HL-60/S4 (cell line): Measurements from ENCODE around the gene AGPAT1.
"Not testable (repeated sequence)": the region's sequence is repeated elsewhere in the genome, so short reads cannot be mapped to it uniquely, and the experiment has no call there.

Source experiments
- in situ Hi-C: fragments of 300-500 bp; cut with MboI; formaldehyde crosslinking; loops from 2 replicates; pipeline ENCODE4 v1.14.3; 2022; ENCODE audit warnings: low sequenced_read_pairs

Gene AGPAT1

DNA sequence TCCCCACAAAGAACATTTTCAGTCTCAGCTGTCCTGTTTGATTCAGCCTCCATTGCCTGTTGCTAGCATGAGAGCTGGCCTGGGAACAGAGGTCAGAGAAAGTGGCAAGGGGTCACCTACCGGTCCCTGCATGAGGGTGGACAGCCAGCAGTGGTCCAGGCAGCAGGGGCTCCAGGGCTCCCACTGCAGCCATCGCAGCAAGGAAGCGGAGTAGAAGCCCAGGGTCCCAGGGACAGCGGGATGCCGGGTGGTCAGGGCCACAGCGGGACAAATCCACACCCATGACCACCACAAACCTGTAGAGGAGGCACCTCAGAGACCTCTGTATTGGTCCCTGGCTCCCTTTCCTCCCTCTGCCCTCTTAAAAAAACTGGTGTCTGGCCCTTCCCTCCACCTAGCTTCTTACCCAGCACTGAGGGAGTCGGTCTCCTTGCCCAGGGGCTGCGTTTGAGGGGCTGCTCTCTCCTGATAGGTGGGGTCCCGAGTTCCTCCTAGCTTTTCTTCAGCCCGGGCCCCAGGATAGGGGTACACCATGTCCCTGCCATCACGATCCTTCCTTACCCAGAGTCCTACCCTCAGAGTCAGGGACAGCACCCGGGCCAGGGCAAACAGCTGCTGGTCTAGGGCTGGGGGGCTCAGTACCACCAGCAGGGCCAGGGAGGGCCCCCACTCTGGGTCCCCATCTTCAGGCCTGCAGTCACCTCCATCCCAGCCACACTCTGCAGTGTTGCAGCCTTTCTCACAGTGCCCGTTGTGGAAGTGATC lies 25.0 kb upstream of the AGPAT1 start:
- in situ Hi-C loops: no loop called here

DNA sequence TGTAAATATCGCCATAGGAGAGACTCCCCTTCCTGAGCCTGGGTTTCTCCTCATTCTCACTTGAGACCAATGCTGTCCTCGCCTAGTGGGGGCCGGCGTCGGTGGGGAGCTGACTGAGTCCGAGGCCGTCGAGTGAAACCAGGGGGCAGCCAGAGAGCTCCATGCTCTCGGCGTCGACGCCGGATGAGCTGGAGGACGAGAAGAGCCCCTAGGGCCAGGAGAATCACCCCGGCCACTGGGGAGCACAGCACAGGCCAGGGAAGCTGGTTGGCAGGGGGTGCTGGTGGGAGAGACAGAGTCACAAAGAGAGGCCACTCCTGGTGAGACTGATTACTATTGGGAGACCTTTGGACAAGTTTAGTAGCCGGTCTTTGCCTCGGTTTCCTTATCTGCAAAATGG lies 23.0 kb upstream of the AGPAT1 start:
- in situ Hi-C loops: no loop called here

DNA sequence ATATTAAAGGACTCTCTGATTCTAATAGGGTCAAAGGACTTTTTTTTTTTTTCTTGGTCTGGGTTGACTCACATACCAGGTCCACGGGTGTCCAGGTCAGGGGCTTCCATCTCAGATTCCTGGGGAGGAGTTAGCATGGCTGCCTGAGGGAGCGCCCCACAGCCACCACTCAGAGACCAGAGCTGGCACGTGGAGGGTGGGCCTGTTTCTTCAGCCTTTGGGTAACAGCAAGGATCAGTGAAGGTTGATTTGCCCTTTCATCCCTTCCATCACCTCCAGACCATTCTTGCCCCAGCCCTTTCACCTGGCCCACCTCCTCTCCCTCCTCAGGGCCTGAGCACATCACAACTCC lies 22.4 kb upstream of the AGPAT1 start:
- in situ Hi-C loops: no loop called here

DNA sequence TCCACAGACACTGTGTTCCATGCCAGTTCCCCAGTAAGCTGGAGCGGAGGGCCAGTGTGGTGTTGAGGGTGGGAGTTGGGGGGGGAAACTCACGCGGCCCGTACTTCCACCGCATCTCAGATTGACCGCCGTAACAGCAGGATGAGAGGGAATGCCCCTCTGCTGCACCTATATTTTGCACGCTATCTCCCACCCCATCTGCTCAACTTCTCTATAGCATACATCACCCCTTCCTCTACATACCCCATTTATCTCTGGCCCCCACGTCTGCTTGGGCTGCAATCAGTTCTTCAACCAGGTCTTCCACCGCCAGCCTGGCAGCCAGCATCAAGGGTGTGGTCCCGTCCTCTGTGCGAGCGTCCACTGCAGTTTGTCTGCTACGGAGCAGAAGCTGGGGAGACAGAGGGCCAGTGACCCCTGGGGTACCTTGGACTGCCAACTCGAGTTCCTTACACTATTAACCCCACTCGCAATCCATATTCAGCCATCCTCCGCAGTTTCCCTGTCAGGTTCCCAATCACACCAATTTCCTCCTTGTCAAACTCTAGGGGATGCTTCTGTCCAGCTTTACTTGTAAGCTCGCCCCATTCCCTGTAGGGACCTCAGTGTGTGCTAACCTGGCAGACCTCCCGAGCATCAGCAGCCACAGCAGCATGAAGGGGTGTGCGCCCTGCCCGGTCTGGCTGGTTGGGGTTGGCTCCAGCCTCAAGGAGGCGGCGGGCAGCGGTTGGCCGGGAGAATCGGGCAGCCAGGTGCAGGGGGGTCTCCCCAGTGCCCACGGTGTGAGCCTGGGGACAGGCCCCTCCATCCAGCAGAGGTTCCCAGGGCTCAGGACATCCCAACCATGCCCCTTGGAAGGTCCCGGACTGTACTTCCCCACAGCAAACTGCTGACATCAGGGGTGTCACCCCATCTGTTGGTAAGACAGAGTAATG lies 21.1 kb upstream of the AGPAT1 start:
- in situ Hi-C loops: no loop called here

DNA sequence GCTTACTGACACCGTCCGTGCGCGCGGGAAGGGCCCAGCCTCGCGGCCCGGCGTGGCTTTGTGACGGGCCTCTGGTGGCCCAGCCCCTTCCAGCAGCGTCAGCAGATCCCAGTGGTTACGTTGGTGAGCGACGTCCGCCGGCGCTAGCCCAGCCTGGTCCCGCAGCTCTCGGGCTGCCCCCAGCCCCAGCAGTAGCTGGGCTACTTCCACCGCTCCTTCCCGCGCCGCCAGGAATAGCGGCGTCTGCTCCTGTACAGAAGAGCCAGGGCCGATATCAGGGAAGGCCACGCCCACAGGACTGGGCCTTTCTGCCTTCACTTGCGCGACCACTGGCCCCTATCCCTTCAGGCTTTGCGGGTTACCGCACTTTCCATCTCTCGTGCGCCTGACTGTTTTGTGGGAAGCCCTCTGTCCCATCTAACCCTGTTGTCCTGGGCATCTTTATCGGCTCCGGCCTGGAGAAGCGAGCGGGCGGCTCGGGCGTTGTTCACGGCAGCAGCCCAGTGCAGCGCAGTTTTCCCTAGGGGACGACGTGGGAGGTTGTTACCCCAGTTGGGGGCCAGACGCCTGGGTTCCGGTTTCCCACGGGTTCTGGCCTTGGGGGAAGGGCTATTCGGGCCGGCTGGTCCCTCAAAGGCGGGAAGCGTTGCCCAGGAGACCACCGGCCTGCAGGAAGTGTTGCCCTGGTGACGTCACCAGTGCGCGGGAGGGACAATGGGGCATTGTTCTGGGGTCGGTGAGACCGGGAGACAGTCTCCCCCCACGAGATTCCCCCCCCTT lies 20.2 kb upstream of the AGPAT1 start:
- in situ Hi-C loops: no loop called here

DNA sequence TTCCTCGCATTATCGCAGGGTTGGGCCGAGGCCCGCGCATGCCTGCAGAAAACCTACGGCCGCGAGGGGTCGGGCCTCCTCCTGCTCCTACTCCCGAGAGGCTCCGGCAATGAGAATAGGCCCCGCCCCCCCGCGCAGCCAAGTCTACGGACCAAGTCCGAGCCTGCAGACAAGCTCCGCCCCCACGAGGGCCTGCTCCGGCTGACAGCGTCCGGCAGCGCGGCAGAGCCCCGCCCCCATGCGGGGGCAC lies 19.7 kb upstream of the AGPAT1 start:
- in situ Hi-C loops: no loop called here

DNA sequence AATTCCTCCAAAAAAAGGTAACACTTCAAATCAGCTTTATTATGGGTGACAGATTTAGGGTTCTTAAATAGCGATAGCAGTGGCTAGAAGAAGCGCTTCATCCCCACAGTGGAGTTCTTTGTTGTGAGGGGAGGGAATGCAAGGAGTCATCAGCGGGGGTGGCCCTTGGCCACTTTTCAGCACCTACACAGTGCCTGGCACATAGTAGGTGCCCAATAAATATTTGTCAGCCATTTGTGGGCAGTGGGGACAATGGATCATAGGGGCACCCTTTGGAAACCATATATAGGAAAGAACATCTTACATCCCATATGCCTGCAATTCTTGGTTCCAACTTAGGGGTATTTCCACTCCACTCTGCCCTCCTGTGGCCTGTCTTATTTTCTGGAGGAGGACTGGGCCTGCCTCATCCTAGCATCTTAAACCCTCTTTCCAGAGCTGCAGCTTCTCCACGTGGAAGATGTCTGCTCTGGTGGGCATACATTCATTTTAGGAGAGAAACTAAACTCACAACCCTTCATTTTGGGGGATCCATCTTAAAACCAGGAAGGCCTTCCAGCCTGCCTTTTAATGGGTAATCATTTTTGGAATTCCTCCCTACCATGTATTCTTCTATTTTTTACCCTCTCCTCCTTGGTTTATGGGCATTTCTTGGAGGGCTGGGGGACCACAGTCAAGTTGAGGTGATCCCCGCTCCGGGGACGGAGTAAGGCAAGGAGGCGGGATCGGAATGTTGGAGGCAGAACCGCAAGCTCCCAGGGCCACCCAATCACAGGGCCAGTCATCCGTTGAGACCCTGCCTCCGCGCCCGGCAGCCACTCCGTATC lies 19.2 kb upstream of the AGPAT1 start:
- in situ Hi-C loops: no loop called here

DNA sequence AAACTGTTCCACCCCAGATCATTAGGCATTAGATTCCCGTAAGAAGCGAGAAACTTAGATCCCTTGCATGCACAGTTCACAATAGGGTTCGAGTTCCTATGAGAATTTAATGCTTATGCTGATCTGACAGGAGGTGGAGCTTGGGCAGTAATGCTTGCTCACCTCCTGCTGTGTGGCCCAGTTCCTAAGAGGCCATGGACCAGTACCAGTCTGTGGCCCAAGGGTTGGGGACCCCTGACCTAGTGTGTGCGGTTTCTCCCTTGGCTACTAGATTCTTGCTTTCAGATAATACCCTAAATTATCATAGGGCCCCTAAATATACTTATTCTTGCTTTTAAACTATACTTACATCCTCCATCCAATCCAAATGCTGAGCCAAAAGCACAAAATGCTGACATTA lies 18.5 kb upstream of the AGPAT1 start:
- in situ Hi-C loops: no loop called here

DNA sequence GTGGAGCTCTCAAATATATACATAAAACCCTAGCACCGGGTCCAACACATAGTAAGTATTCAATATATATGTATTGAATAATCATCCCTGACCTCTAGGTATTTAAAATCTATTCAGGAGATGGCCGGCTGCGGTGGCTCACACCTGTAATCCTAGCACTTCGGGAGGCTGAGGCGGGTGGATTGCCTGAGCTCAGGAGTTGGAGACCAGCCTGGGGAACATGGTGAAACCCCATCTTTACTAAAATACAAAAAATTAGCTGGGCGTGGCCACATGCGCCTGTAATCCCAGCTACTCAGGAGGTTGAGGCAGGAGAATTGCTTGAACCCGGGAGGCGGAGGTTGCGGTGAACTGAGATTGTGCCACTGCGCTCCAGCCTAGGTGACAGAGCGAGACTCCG lies 17.2 kb upstream of the AGPAT1 start:
- in situ Hi-C loops: not testable (repeated sequence)

DNA sequence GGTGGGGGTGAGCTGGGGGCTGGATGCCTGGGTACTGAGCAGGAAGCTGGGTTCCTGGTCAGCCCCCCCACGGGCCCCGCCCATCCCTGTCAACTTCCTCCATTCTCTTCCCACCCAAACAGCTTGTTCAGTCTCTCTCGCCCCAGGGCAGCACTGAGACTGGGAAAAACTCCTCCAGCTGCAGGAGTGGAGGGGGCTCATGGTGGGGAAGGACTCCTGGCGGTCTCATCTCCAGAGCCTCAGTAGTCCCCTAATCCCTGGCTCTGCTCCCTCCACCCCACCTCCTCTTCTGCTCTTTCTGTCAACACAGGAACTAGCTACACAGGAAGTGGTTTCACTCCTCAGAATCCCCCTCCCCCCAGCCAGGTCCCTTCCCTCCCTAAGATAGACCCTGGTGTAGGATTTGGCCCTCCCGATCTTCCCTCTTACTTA lies 16.7 kb upstream of the AGPAT1 start, which contains the start of gene GPSM3:
Gene GPSM3 (minus strand): TSS at position 36 of the 432 bp plus-strand sequence. CDS start 130 bp downstream, outside the sequence.
- in situ Hi-C loops: no loop called here

DNA sequence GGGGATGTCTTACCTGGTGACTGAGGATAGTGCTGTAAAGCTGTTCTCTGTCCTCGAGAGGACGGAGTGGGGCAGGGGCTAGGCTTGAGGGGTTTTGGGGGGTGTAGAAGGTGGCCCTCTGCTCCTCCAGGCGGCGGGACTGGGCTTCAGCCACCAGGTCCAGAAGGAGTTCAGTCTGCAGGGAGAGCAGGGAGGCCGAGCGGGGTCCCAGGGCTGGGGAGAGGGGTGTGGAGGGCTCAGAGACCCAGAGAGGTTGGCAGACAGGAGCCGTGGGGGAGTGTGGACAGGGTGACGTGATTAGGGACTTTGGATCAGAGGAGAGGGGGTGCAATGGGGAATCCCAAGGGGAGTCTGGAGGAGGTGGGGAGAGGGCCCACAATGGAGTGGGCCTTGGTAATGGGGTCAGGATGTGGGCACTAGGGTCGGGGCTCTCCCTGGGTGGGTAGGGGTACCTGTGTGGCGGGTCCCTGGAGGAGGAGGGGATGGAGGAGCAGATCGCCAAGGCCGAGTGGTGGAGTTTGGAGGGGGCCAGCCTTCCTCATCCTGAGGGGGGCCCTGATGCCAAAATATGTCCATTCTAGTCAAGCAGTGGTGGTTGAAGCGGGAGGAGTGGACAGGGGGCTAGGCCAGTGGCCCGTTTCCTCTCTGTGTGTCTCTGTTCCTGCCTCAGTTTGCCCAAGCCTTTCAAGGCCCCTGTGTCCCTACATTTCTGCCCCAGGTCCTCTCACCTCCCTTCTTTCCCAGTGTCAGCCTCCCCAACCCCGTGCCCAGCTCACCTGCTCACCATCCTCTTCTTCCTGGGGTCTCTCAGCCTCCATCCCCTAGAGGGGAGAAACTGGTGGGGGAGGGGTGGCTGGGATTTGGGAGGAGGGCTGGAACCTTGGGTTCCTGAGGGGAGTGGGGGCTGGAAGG lies 16.1 kb upstream of the AGPAT1 start:
- in situ Hi-C loops: no loop called here

DNA sequence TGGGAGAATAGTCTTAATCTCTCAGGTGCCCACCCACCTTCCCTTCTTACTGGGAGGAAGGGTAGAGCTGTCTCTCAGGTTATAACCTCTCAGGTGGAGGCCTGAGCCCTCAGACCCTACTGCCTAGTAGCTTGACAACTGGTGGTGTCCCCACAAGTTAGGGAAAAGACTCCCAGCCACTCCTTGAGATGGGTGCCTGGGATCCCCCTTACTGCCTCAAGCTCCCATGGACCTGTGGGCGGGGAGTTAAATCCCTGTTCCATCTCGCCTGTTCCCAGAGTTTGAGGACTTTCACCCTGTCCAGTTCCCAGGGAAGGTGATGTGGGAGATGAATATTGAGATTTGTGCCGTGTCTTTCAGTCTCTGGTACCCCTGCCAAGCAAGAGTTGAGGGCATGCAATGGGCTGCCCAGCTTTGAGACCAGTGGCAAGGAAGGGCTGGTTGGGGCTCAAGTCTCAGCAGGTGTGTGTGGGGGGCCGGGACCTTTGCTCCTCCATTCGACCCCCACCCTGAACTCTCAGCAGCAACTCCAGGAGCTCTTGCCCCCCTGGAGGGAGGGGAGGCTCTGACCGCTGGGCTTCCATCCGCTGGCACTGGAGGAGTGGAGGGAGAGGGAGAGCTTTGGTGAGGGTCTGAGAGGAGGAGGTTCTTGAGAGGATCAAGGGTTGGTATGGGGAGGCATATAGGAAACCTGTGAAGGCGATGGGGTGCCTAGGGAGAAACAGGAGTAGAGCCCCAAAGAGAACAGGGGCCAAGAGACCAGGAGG lies 15.2 kb upstream of the AGPAT1 start:
- in situ Hi-C loops: no loop called here

DNA sequence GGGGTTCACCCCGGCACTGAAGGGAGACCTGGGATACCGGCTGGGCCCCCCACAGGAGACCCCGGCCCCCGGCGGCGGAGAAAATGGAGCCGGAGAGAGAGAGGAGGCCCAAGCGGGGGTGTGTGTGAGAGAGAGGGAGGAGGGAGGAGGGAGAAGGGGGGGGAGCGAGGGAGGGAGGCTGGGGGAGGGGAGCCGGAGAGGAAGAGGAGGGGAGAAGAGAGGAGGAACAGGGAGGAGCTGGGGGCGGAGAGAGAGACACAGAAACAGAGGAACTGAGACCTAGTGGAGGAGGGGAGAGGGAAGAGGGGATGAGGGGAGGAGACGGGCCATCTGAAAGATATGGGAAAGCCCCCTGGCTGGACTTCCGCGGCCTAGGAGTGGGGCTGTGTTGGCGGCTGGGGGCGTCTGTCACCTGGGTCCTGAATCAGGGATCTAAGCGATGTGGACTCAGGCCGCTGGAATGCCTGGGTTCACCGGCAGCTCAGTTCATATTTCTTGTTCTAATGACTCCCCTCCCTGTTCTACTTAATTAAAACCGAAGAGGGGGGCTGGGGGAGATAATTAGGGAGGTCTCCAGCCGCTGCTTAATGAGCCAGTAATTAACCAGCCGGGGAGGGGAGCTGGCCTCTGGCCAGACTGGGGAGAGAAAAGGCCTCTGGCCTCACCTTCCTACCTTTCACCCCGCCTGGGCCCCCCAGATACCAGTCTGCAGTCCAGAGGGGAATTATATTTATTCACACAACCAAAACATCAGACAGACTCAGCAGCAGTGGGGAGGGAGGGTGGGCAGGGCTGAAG lies 14.4 kb upstream of the AGPAT1 start, which contains the start of gene PBX2:
Gene PBX2 (minus strand): TSS at position 149 of the 798 bp plus-strand sequence. CDS start 287 bp downstream, outside the sequence.
- in situ Hi-C loops: no loop called here

DNA sequence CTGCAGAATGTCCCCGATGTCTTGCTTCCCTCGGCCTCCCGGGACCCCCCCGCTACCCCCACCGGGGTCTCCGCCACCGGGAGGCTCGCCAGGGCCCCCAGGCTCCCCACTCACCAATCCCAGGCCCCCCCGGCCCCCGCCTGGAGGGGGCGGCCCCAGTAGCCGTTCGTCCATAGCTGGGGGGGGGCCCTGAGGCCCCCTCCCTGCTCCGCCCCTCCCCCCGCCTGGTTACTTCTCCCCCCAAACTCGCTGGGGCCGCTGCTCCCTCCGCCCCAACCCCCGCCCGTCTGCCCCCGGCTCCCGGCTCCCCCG lies 13.8 kb upstream of the AGPAT1 start:
- in situ Hi-C loops: no loop called here

DNA sequence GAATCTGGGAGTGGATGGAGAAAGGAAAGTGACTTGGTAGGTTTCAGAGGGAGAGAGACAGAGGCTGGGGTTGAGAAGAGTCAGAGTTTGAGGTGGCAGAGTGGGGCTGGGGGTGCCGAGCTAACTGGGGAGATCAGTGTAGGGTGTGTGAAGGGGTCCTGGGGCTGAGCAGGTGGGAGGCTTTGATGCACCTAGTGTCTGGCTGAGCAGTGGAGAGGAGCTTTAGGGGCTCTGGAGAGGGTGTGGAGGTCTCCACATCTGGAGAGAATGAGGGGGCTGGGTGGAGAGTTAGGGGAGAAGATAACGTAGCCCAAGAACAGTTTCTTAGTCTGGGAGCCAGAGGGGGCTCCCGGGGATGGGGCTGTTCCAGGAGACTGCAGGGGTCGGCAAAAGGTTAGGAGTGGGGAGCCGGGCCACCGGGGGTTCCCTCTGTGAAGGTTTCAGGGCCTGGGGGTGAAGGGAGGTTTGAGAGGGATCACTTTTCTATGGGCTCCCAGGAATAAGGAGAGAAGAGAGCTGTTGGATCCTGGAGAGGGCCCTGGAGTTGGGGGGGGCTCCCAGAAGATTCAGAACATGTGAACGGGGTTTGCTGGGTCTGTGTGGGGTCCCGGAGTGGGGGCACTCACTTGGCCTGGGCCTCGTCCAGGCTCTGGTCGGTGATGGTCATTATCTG lies 13.3 kb upstream of the AGPAT1 start:
- in situ Hi-C loops: no loop called here

DNA sequence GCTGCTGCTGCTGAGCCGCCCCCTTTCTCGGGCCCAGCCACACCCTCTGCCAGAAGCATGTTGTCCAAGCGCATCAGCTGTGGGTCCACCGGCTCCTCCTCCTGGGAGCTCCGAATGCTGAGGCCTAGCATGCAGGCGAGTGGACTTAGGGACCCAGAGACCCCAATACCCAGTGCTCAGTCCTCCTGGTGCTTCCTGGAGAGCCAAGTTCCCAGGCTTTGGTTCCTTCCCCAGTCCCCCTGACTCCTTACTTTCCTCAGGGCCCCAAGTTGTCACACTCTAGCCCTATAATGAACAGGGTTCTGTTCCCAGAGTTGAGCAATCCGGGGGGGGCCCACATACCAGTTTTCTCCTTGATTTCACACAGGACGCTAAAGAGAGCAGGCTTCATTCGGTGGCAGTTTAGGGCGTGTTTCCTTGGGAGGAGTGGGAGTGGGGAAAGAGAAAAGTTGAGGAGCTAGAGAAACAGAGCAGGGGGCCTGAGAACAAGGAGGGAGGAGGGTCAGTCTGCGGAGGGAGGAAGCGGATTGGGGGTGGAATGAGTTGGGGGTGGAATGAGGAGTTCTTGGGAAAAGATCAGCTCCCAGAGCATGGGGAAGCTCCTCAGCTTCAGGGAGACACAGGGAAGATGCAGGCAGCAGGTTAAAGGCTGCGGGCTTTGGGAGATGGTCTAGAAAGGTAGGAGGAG lies 12.6 kb upstream of the AGPAT1 start:
- in situ Hi-C loops: no loop called here
